22Rv1 (cell line): Measurements from ENCODE around the gene MIEN1.

Source experiments
- CTCF ChIP-seq: fragments of 450-650 bp; IDR thresholded peaks from 2 replicates; pipeline ENCODE4 v1.5.1; 2017; ENCODE audit warnings: mild to moderate bottlenecking
- ZFX ChIP-seq: fragments of 450-650 bp; IDR thresholded peaks from 2 replicates; pipeline ENCODE4 v1.6.1; 2017; ENCODE audit warnings: antibody characterized with exemption, borderline replicate concordance

DNA sequence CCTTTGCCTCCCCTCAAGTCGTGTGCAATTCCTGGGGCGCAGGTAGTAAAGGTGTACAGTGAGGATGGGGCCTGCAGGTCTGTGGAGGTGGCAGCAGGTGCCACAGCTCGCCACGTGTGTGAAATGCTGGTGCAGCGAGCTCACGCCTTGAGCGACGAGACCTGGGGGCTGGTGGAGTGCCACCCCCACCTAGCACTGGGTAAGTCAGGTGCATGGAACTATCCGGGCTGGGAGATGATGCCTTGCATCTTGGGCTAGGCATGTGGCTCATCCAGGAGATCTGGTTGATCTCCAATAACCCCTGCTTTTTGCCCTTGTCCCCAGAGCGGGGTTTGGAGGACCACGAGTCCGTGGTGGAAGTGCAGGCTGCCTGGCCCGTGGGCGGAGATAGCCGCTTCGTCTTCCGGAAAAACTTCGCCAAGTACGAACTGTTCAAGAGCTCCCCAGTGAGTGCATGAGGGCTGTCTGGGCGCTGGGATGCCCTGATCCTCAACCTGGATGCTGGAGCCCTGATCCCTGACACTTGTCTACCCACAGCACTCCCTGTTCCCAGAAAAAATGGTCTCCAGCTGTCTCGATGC lies 12.6 kb upstream of the MIEN1 start:
- no peak for TF ChIP-seq CTCF
- TF ChIP-seq ZFX: no peak
